ENCODE data around the gene LAMC1. TPM values are rescaled to one million over a fixed set of nuclear protein-coding genes. Genes with fewer than 3 reads are reported as not detected.

LAMC1 gene
- polyA plus RNA-seq, 1 of the 3 experiments (the other 2 are of a cell fraction), result 101 TPM

DNA sequence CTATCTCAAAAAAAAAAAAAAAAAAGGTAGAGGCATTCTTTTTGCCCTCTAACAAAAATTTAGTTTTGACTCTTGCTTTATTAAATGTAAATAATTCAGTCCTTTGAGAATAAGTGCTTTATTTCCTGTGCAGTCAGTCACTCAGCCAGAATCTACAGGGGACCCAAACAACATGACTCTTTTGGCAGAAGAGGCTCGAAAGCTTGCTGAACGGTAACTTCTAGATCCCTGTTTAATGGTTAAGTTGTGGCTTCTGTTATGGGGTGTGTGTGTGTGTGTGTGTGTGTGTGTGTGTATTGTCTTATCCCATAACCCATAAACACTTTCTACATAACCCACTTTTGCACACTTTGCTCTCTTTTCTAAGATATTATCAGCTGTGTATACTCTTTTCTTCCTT is 107.9 kb downstream of the LAMC1 start:
- H3K27me3 ChIP-seq (ENCODE audit: insufficient read depth), result no peaks in the 10 kb centered on the region
- TF ChIP-seq POLR2AphosphoS5 (IDR thresholded peaks at IDR 0.05; ENCODE audit: low read depth, low read length) (no peak), TEAD4 (IDR thresholded peaks at IDR 0.05; ENCODE audit: borderline replicate concordance, insufficient read depth) (no peak), RCOR1 (IDR thresholded peaks at IDR 0.05; ENCODE audit: low read length) (no peak)
- TF ChIP-seq, protein P1, sequence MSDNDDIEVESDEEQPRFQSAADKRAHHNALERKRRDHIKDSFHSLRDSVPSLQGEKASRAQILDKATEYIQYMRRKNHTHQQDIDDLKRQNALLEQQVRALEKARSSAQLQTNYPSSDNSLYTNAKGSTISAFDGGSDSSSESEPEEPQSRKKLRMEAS (IDR thresholded peaks at IDR 0.05; ENCODE audit: low read depth), result no peak
- CTCF ChIA-PET, result interaction anchor here (1.0 kb wide), 1 partner anchor 10 kb away, joined by 3 read pairs; no protein-coding TSS in a partner anchor
- no peak for DNase-seq
- H3K79me2 ChIP-seq (ENCODE audit: insufficient read depth), result no peaks in the 10 kb centered on the region
- WGBS (ENCODE audit: low lambda C conversion rate), result 97% methylated on average over 2 of the region's 2 CpGs
- POLR2A ChIA-PET, result no interaction called here
- no peak overlapping the region for H3K4me3 ChIP-seq (ENCODE audit: low read depth in 2 of 2, low read length in 1 of 2)
- H3K9me2 ChIP-seq, result no peaks in the 10 kb centered on the region
- H3K27ac ChIP-seq (ENCODE audit: low read depth in 2 of 2, low read length in 1 of 2), result no peak overlapping the region
- no peaks in the 10 kb centered on the region for H3K4me1 ChIP-seq (ENCODE audit: control insufficient read depth in 1 of 2, insufficient read depth in 2 of 2, low read depth in 1 of 2, low read length in 1 of 2)
- no peak overlapping the region for H2AFZ ChIP-seq (ENCODE audit: low read depth)
- no peak overlapping the region for H3K9ac ChIP-seq
- no peak overlapping the region for H3K4me2 ChIP-seq
- no peaks in the 10 kb centered on the region for H4K20me1 ChIP-seq (ENCODE audit: insufficient read depth)
- H3K9me3 ChIP-seq, result no peaks in the 10 kb centered on the region
- H3K36me3 ChIP-seq (replicated peaks in 1 of 2; ENCODE audit: control insufficient read depth in 1 of 2, insufficient read depth in 2 of 2, low read length in 1 of 2), result peaks cover 88 to 95% of the 10 kb centered on the region in 2 experiments
- H3F3A ChIP-seq (replicated peaks; ENCODE audit: insufficient read depth), result no peaks in the 10 kb centered on the region

DNA sequence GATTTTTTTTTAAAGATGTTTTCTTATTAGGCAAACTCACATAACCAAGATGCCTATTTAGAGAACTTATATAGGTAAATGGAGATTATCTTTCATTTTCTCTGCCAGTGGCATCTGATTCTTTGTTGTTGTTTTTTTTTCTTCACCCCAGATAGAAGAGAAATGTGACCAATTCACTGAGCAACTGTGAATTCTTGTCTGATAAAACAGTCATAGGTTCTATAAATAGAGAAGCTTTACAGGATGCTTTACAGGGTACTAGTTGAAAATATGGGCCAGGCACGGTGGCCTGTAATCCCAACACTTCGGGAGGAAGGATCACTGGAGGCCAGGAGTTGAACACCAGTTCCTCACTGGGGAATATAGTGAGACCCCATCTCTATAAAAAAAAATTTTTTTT is 112.1 kb downstream of the LAMC1 start:
- no peak overlapping the region for H3K4me2 ChIP-seq
- H3K9me3 ChIP-seq, result no peaks in the 10 kb centered on the region
- no peak overlapping the region for H3K27ac ChIP-seq (ENCODE audit: low read depth in 2 of 2, low read length in 1 of 2)
- H3K4me1 ChIP-seq (ENCODE audit: control insufficient read depth in 1 of 2, insufficient read depth in 2 of 2, low read depth in 1 of 2, low read length in 1 of 2), result peaks cover 0 to 6% of the 10 kb centered on the region in 2 experiments; a peak in 2 of 4 replicates
- no peaks in the 10 kb centered on the region for H3F3A ChIP-seq (replicated peaks; ENCODE audit: insufficient read depth)
- no peak overlapping the region for H3K4me3 ChIP-seq (ENCODE audit: low read depth in 2 of 2, low read length in 1 of 2)
- no peak for DNase-seq
- H4K20me1 ChIP-seq (ENCODE audit: insufficient read depth), result no peaks in the 10 kb centered on the region
- peaks cover 80 to 92% of the 10 kb centered on the region in 2 experiments for H3K36me3 ChIP-seq (replicated peaks in 1 of 2; ENCODE audit: control insufficient read depth in 1 of 2, insufficient read depth in 2 of 2, low read length in 1 of 2)
- no peaks in the 10 kb centered on the region for H3K79me2 ChIP-seq (ENCODE audit: insufficient read depth)
- POLR2A ChIA-PET, result no interaction called here
- H3K9me2 ChIP-seq, result no peaks in the 10 kb centered on the region
- 88% methylated on average over 2 of the region's 2 CpGs for WGBS (ENCODE audit: low lambda C conversion rate)
- CTCF ChIA-PET, result interaction anchor here (0.9 to 1.1 kb wide), 2 partner anchors 11 to 173 kb away, joined by 3 to 4 read pairs; no protein-coding TSS in a partner anchor
- no peak overlapping the region for H2AFZ ChIP-seq (ENCODE audit: low read depth)
- TF ChIP-seq, protein P2, sequence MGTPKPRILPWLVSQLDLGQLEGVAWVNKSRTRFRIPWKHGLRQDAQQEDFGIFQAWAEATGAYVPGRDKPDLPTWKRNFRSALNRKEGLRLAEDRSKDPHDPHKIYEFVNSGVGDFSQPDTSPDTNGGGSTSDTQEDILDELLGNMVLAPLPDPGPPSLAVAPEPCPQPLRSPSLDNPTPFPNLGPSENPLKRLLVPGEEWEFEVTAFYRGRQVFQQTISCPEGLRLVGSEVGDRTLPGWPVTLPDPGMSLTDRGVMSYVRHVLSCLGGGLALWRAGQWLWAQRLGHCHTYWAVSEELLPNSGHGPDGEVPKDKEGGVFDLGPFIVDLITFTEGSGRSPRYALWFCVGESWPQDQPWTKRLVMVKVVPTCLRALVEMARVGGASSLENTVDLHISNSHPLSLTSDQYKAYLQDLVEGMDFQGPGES (IDR thresholded peaks at IDR 0.05; ENCODE audit: low read depth, low read length), result no peak
- no peak for TF ChIP-seq CHD2 (IDR thresholded peaks at IDR 0.05; ENCODE audit: low read length, partially characterized antibody)
- no peak for TF ChIP-seq YY1 (IDR thresholded peaks at IDR 0.05; ENCODE audit: low read depth)
- no peak for TF ChIP-seq POLR2AphosphoS5 (IDR thresholded peaks at IDR 0.05; ENCODE audit: low read depth, low read length)
- no peak for TF ChIP-seq NRF1 (IDR thresholded peaks at IDR 0.05; ENCODE audit: low read depth, low read length)
- no peak for TF ChIP-seq MEF2A (IDR thresholded peaks at IDR 0.05; ENCODE audit: borderline replicate concordance, low read depth)
- TF ChIP-seq RCOR1 (IDR thresholded peaks at IDR 0.05; ENCODE audit: low read length), result no peak
- no peak for TF ChIP-seq RFX5 (IDR thresholded peaks at IDR 0.05; ENCODE audit: low read length)
- no peak for TF ChIP-seq SIN3A (IDR thresholded peaks at IDR 0.05; ENCODE audit: borderline replicate concordance, low read depth, low read length)
- no peak for TF ChIP-seq EZH2phosphoT487 (IDR thresholded peaks at IDR 0.05; ENCODE audit: borderline replicate concordance, low read depth)
- no peak for TF ChIP-seq TEAD4 (IDR thresholded peaks at IDR 0.05; ENCODE audit: borderline replicate concordance, insufficient read depth)
- H3K9ac ChIP-seq, result no peak overlapping the region
- no peaks in the 10 kb centered on the region for H3K27me3 ChIP-seq (ENCODE audit: insufficient read depth)

Measured in SK-N-SH (cell line).